Prostate gland (tissue), 2 donors: ENCODE measurements around the gene PRDM10. TPM values are rescaled to one million over a fixed set of nuclear protein-coding genes. Genes with fewer than 3 reads are reported as not detected.

Experiments used
- DNase-seq: peaks from one replicate; pipeline ENCODE4 v3.0.0-alpha.2; 2019; ENCODE audit warnings: low spot score
- H3K27ac ChIP-seq, 2 donors: fragments of 200-600 bp; sonication (generic); 2 replicates each; pipeline ENCODE4 v1.5.1; 2017 to 2019
- H3K27me3 ChIP-seq: fragments of 200-600 bp; sonication (generic); replicated peaks from 2 replicates; pipeline ENCODE4 v1.5.1; 2019; ENCODE audit not compliant: insufficient read depth
- H3K36me3 ChIP-seq, 2 donors: fragments of 200-600 bp; sonication (generic); 1 replicate in 1 of 2; 2 replicates in 1 of 2; pipeline versions ENCODE4 v1.5.1 to v1.8.1; 2017 to 2019
- H3K4me1 ChIP-seq: fragments of 200-600 bp; sonication (generic); replicated peaks from 2 replicates; pipeline ENCODE4 v1.5.1; 2019
- H3K4me3 ChIP-seq, 2 donors: fragments of 200-600 bp; sonication (generic); 2 replicates each; pipeline ENCODE4 v1.5.1; 2017 to 2019
- H3K9me3 ChIP-seq: fragments of 200-600 bp; sonication (generic); 2 replicates; pipeline ENCODE4 v1.5.1; 2017
- POLR2A ChIP-seq: fragments of 450-650 bp; IDR thresholded peaks from one replicate; pipeline ENCODE4 v1.6.1; 2016; ENCODE audit warnings: antibody characterized with exemption, mild to moderate bottlenecking
- POLR2AphosphoS5 ChIP-seq: sonication (generic); formaldehyde crosslinking; IDR thresholded peaks from one replicate; pipeline ENCODE4 v1.6.1; 2017; ENCODE audit warnings: antibody characterized with exemption
- WGBS: methylation state at CpG from one replicate; pipeline ENCODE4 v1.1.5; 2018; 5-methylcytosine and 5-hydroxymethylcytosine counted together
- intact Hi-C: fragments of 100-400 bp; cut with DNase I; formaldehyde crosslinking; loops from one replicate; pipeline ENCODE4 v1.14.2; 2022
- total RNA-seq, 2 donors: library from RNA; depleted of rRNA; stranded (reverse); fragments of >200 nt; gene quantifications; one replicate each; pipeline ENCODE4 v1.1.0, GENCODE V29; 2016
- TF ChIP-seq, protein P1 (sequence below), 4 experiments: fragments of 200-600 bp in 2 of 4; fragments of 450-650 bp in 2 of 4; sonication (generic) in 2 of 4; IDR thresholded peaks; 1 replicate in 3 of 4; 2 replicates in 1 of 4; pipeline ENCODE4 v1.5.1; 2016 to 2019; ENCODE audit warnings: antibody characterized with exemption in 4 of 4, mild to moderate bottlenecking in 2 of 4, moderate library complexity in 2 of 4

Gene PRDM10, protein sequence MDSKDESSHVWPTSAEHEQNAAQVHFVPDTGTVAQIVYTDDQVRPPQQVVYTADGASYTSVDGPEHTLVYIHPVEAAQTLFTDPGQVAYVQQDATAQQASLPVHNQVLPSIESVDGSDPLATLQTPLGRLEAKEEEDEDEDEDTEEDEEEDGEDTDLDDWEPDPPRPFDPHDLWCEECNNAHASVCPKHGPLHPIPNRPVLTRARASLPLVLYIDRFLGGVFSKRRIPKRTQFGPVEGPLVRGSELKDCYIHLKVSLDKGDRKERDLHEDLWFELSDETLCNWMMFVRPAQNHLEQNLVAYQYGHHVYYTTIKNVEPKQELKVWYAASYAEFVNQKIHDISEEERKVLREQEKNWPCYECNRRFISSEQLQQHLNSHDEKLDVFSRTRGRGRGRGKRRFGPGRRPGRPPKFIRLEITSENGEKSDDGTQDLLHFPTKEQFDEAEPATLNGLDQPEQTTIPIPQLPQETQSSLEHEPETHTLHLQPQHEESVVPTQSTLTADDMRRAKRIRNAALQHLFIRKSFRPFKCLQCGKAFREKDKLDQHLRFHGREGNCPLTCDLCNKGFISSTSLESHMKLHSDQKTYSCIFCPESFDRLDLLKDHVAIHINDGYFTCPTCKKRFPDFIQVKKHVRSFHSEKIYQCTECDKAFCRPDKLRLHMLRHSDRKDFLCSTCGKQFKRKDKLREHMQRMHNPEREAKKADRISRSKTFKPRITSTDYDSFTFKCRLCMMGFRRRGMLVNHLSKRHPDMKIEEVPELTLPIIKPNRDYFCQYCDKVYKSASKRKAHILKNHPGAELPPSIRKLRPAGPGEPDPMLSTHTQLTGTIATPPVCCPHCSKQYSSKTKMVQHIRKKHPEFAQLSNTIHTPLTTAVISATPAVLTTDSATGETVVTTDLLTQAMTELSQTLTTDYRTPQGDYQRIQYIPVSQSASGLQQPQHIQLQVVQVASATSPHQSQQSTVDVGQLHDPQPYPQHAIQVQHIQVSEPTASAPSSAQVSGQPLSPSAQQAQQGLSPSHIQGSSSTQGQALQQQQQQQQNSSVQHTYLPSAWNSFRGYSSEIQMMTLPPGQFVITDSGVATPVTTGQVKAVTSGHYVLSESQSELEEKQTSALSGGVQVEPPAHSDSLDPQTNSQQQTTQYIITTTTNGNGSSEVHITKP
- total RNA-seq = 1 to 10 TPM; 7.0 to 7.7 TPM

DNA sequence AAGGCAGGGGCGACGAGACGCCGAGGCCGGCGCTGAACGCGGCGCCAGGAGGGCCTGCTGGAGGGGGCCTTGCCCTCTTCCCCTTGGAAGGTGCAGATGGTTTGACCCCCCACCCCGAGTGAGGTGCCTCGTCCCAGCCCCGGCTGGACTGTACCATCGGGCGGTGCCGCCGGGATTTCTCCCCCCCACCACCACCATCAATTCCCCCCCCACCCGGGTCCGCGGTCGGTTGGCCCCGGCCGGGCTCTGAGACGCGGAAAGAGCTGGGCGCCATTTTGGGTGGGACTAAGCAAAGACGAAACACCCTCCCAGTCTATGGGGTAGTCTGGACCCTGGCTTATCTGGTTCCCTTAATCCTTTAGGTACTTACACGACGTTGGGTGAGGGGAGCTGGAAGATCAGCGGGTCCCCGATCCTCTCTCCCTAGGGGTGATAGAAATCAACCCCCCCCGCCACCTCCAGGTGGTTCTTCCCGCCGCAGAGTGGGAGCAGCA is at the start of gene PRDM10:
TSS of gene PRDM10 (minus strand) at position 484 of the 494 bp plus-strand sequence. CDS start 41,871 bp downstream, outside the sequence.
- Histone ChIP-seq H3K4me3 (peak within 1 kb of the TSS; percentile 71 to 74), H3K27ac (peak within 1 kb of the TSS; percentile 99), H3K9me3 (no peaks in the 10 kb centered on the region), H3K27me3 (no peaks in the 10 kb centered on the region), H3K4me1 (peaks cover 5% of the 10 kb centered on the region), H3K36me3 (no peaks in the 10 kb centered on the region)
- peak; percentile 91 for DNase-seq
- TF ChIP-seq POLR2AphosphoS5 = no peak
- TF ChIP-seq, protein P1, sequence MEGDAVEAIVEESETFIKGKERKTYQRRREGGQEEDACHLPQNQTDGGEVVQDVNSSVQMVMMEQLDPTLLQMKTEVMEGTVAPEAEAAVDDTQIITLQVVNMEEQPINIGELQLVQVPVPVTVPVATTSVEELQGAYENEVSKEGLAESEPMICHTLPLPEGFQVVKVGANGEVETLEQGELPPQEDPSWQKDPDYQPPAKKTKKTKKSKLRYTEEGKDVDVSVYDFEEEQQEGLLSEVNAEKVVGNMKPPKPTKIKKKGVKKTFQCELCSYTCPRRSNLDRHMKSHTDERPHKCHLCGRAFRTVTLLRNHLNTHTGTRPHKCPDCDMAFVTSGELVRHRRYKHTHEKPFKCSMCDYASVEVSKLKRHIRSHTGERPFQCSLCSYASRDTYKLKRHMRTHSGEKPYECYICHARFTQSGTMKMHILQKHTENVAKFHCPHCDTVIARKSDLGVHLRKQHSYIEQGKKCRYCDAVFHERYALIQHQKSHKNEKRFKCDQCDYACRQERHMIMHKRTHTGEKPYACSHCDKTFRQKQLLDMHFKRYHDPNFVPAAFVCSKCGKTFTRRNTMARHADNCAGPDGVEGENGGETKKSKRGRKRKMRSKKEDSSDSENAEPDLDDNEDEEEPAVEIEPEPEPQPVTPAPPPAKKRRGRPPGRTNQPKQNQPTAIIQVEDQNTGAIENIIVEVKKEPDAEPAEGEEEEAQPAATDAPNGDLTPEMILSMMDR (IDR thresholded peaks at IDR 0.05) = peak in 1 of 4 experiments; percentile 44
- peak; percentile 51 for TF ChIP-seq POLR2A
- WGBS = under 1% methylated on average over 25 of the region's 33 CpGs
- intact Hi-C loops = loop anchor here (2.0 to 5.0 kb wide), 4 partner anchors 66 to 915 kb away; partner anchors contain the start of genes APLP2 and SNX19

DNA sequence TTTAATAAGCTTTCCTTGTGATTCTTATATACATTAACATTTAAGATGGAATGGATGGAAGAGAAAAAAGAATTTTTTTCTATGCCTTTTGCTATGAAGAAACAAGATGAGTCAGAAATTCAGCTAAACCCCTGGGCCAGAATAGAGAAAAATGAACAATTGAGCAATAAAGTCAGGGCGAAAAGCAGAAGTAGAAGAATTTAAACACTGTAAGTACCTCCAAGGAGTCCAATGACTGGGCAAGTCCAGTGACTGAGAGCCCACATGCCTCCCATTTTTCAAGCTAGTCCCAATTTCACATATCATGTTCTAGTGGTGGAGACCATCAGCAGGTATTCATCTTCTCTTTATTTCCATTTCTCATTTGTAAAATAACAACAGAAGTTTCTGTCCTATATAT is 48.4 kb upstream of the PRDM10 start:
- Histone ChIP-seq H3K36me3 (no peaks in the 10 kb centered on the region), H3K4me3 (no peak overlapping the region), H3K4me1 (peaks cover 8% of the 10 kb centered on the region), H3K27me3 (no peaks in the 10 kb centered on the region), H3K9me3 (no peaks in the 10 kb centered on the region), H3K27ac (peak overlapping the region in 1 of 2 donors; percentile 37)
- intact Hi-C loops = no loop called here
- TF ChIP-seq POLR2A (no peak), POLR2AphosphoS5 (no peak)
- TF ChIP-seq, protein P1 (IDR thresholded peaks at IDR 0.05) = no peak
- 95% methylated on average over 1 of the region's 1 CpG for WGBS
- DNase-seq = no peak

DNA sequence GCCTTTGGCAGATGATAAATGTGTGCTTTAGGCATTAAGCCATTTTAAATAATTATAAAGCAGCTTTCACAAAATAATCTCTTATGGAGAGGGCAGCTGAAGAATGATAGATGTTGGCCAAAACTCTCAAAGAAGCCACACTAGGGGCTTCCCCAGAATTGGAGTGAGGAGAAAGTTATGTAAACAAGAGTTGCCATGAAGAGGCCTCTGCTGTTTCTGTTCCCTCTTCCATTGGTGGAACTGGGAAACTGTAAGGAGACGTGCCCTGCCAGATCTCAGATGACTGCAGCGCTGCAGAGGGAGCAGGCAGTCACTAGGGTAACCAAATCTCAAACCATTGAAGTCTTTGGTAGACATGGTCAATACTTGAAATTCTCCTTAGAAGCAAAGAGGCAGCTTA is 47.6 kb upstream of the PRDM10 start:
- Histone ChIP-seq H3K36me3 (no peaks in the 10 kb centered on the region), H3K4me1 (peaks cover 8% of the 10 kb centered on the region), H3K27ac (peak overlapping the region in 1 of 2 donors; percentile 37), H3K4me3 (no peak overlapping the region), H3K9me3 (no peaks in the 10 kb centered on the region), H3K27me3 (no peaks in the 10 kb centered on the region)
- TF ChIP-seq POLR2A = no peak
- peak; percentile 44 for TF ChIP-seq POLR2AphosphoS5
- 5% methylated on average over 2 of the region's 2 CpGs for WGBS
- peak; percentile 35 for DNase-seq
- intact Hi-C loops = no loop called here

DNA sequence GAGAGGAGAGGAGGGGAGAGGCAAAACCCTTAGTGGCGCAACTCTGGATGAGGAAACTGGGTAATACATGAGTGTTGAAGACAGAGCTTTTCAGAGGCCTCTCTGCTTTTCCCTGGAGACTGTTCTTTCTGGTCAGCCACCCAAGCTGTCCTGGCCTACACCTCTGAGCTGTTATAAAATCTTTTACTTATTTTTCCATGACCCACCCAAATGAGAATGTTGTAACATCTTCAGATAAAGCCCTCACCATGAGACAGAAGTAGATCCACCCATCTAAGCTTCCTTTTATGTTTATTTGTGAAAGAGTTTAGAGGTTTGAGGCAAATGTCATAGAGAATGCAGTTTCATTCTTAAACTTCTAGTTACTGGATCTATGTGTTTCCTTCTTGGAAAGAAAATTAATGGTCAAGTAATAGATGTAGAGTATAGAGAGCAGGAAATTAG is 46.7 kb upstream of the PRDM10 start:
- Histone ChIP-seq H3K27ac (peak overlapping the region in 1 of 2 donors; percentile 37), H3K9me3 (no peaks in the 10 kb centered on the region), H3K36me3 (no peaks in the 10 kb centered on the region), H3K4me3 (no peak overlapping the region), H3K27me3 (no peaks in the 10 kb centered on the region), H3K4me1 (peaks cover 8% of the 10 kb centered on the region)
- no peak for TF ChIP-seq POLR2A
- TF ChIP-seq, protein P1 (IDR thresholded peaks at IDR 0.05) = no peak
- TF ChIP-seq POLR2AphosphoS5 = no peak
- WGBS = 74% methylated on average over 1 of the region's 1 CpG
- DNase-seq = no peak
- intact Hi-C loops = no loop called here

DNA sequence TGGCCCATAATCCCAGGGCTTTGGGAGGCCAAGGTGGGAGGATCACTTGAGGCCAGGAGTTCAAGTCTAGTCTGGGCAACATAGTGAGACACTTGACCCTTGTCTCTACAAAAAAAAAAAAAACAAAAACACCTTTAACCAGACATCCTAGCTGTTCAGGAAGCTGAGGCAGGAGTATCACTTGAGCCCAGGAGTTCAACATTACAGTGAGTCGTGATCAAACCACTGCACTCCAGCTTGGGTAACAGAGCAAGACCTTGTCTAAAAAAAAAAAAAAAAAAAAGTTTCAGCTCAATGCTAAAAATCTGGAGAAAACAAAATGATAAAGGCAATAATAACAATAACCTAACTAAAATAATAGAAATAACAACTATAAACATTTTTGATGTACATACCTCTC is 44.5 kb upstream of the PRDM10 start:
- TF ChIP-seq, protein P1 (IDR thresholded peaks at IDR 0.05) = no peak
- TF ChIP-seq POLR2A (no peak), POLR2AphosphoS5 (no peak)
- WGBS = 89% methylated on average over 1 of the region's 1 CpG
- peaks cover 8% of the 10 kb centered on the region for H3K4me1 ChIP-seq
- intact Hi-C loops = no loop called here
- no peak overlapping the region for H3K4me3 ChIP-seq
- no peaks in the 10 kb centered on the region for H3K9me3 ChIP-seq
- DNase-seq = no peak
- H3K27ac ChIP-seq = no peak overlapping the region
- no peaks in the 10 kb centered on the region for H3K27me3 ChIP-seq
- H3K36me3 ChIP-seq = no peaks in the 10 kb centered on the region
